DND-41 (cell line): Measurements from ENCODE around the gene SGCE.

Experiments used
- ATAC-seq: fragments of 200-7000 bp; cut with Tn5 transposase; 3 replicates; pipeline ENCODE4 v1.9.1; 2021; ENCODE audit warnings: low read depth; ENCODE audit not compliant: insufficient read depth
- DNase-seq: peaks from one replicate; pipeline ENCODE4 v3.0.0-alpha.2; 2020
- H2AFZ ChIP-seq: 2 replicates; pipeline ENCODE4 v1.6.0; 2012; ENCODE audit warnings: low read depth, low read length
- H3K27ac ChIP-seq: 2 replicates; pipeline ENCODE4 v1.5.1; 2012; ENCODE audit warnings: low read length, inconsistent platforms
- H3K27me3 ChIP-seq: fragments of 200-600 bp; sonication (generic); 2 replicates; pipeline ENCODE4 v1.6.0; 2012; ENCODE audit warnings: low read length, mild to moderate bottlenecking, inconsistent platforms; ENCODE audit not compliant: insufficient read depth, poor library complexity
- H3K36me3 ChIP-seq: 2 replicates; pipeline ENCODE4 v1.5.1; 2012; ENCODE audit warnings: low read length, inconsistent platforms; ENCODE audit not compliant: insufficient read depth
- H3K4me1 ChIP-seq: 2 replicates; pipeline ENCODE4 v1.5.1; 2012; ENCODE audit warnings: mild to moderate bottlenecking, low read length; ENCODE audit not compliant: insufficient read depth
- H3K4me2 ChIP-seq: 2 replicates; pipeline ENCODE4 v1.6.0; 2012; ENCODE audit warnings: mild to moderate bottlenecking, moderate library complexity, low read length, inconsistent platforms; ENCODE audit not compliant: insufficient read depth
- H3K4me3 ChIP-seq, 2 experiments: fragments of 200-600 bp in 1 of 2; shearing (Covaris generic) in 1 of 2; 2 replicates each; pipeline ENCODE4 v1.5.1; 2012 to 2016; ENCODE audit warnings: inconsistent platforms in 2 of 2, low read length in 2 of 2, mild to moderate bottlenecking in 2 of 2, low read depth in 1 of 2, moderate library complexity in 1 of 2
- H3K79me2 ChIP-seq: 2 replicates; pipeline ENCODE4 v1.6.0; 2012; ENCODE audit warnings: low read length, inconsistent platforms; ENCODE audit not compliant: insufficient read depth
- H3K9ac ChIP-seq: 2 replicates; pipeline ENCODE4 v1.6.0; 2012; ENCODE audit warnings: low read depth, mild to moderate bottlenecking, inconsistent platforms, low read length, moderate library complexity
- H3K9me3 ChIP-seq: 2 replicates; pipeline ENCODE4 v1.5.1; 2012; ENCODE audit warnings: low read length, moderate library complexity, mild to moderate bottlenecking, inconsistent platforms; ENCODE audit not compliant: insufficient read depth, severe bottlenecking
- H4K20me1 ChIP-seq: 2 replicates; pipeline ENCODE4 v1.6.0; 2012; ENCODE audit warnings: low read length; ENCODE audit not compliant: insufficient read depth
- CTCF ChIP-seq: IDR thresholded peaks from 2 replicates; pipeline ENCODE4 v1.5.1; 2012; ENCODE audit warnings: borderline replicate concordance, low read length, moderate library complexity, mild to moderate bottlenecking; ENCODE audit not compliant: poor library complexity, severe bottlenecking; ENCODE audit errors: extremely low read depth
- EZH2 ChIP-seq: IDR thresholded peaks from 3 replicates; pipeline ENCODE4 v1.6.1; 2012; ENCODE audit warnings: borderline replicate concordance, low read depth, mild to moderate bottlenecking, moderate library complexity, low read length, inconsistent platforms; ENCODE audit not compliant: severe bottlenecking

Gene SGCE

GRCh38 chr7:94618126-94618525, 37.8 kb downstream of the SGCE start:
- Histone ChIP-seq H4K20me1 (no peaks in the 10 kb centered on the region), H2AFZ (no peak overlapping the region), H3K4me1 (no peaks in the 10 kb centered on the region), H3K4me2 (no peak overlapping the region), H3K79me2 (no peaks in the 10 kb centered on the region), H3K4me3 (no peak overlapping the region), H3K9me3 (no peaks in the 10 kb centered on the region), H3K36me3 (no peaks in the 10 kb centered on the region), H3K27me3 (no peaks in the 10 kb centered on the region), H3K27ac (no peak overlapping the region), H3K9ac (no peak overlapping the region)
- no peak for DNase-seq
- TF ChIP-seq CTCF (no peak), EZH2 (no peak)
- ATAC-seq = no peak

GRCh38 chr7:94616855-94617254, 39.1 kb downstream of the SGCE start:
- no peak overlapping the region for H3K4me3 ChIP-seq
- no peaks in the 10 kb centered on the region for H3K79me2 ChIP-seq
- H3K9me3 ChIP-seq = no peaks in the 10 kb centered on the region
- no peak for DNase-seq
- no peak overlapping the region for H3K27ac ChIP-seq
- no peaks in the 10 kb centered on the region for H3K36me3 ChIP-seq
- H3K27me3 ChIP-seq = no peaks in the 10 kb centered on the region
- no peak overlapping the region for H3K4me2 ChIP-seq
- H3K4me1 ChIP-seq = no peaks in the 10 kb centered on the region
- no peak for TF ChIP-seq CTCF
- TF ChIP-seq EZH2 = no peak
- H3K9ac ChIP-seq = no peak overlapping the region
- ATAC-seq = no peak
- H2AFZ ChIP-seq = no peak overlapping the region
- H4K20me1 ChIP-seq = no peaks in the 10 kb centered on the region

GRCh38 chr7:94615666-94616065, 40.3 kb downstream of the SGCE start:
- Histone ChIP-seq H3K4me1 (no peaks in the 10 kb centered on the region), H3K27ac (no peak overlapping the region), H3K4me2 (no peak overlapping the region), H3K79me2 (no peaks in the 10 kb centered on the region), H3K36me3 (no peaks in the 10 kb centered on the region), H2AFZ (no peak overlapping the region), H4K20me1 (no peaks in the 10 kb centered on the region), H3K4me3 (no peak overlapping the region), H3K9me3 (no peaks in the 10 kb centered on the region), H3K9ac (no peak overlapping the region), H3K27me3 (no peaks in the 10 kb centered on the region)
- ATAC-seq (no peak), DNase-seq (no peak)
- TF ChIP-seq CTCF (no peak), EZH2 (no peak)

- ATAC-seq (no peak), DNase-seq (no peak)
Measured at GRCh38 chr7:94612661-94613060, 43.3 kb downstream of the SGCE start.

More at GRCh38 chr7:94612661-94613060, 43.3 kb downstream of the SGCE start:
- H3K27ac ChIP-seq = no peak overlapping the region
- no peaks in the 10 kb centered on the region for H3K79me2 ChIP-seq
- no peak overlapping the region for H2AFZ ChIP-seq
- H3K9me3 ChIP-seq = no peaks in the 10 kb centered on the region
- TF ChIP-seq EZH2 = no peak
- TF ChIP-seq CTCF = no peak
- no peak overlapping the region for H3K4me3 ChIP-seq
- H3K4me2 ChIP-seq = no peak overlapping the region
- no peak overlapping the region for H3K9ac ChIP-seq
- H3K36me3 ChIP-seq = no peaks in the 10 kb centered on the region
- H3K4me1 ChIP-seq = no peaks in the 10 kb centered on the region
- H4K20me1 ChIP-seq = no peaks in the 10 kb centered on the region
- H3K27me3 ChIP-seq = no peaks in the 10 kb centered on the region
